GM19023 (cell line): ENCODE results near the gene SNX8.
"Not testable (repeated sequence)": the region's sequence is repeated elsewhere in the genome, so short reads cannot be mapped to it uniquely, and the experiment has no call there.

Experiments used
- ATAC-seq: cut with Tn5 transposase; IDR thresholded peaks from one replicate; pipeline ENCODE4 v1.9.1; 2021; ENCODE audit warnings: mild to moderate bottlenecking, moderate library complexity; ENCODE audit not compliant: unreplicated experiment

SNX8 gene

GRCh38 chr7:2314209-2314955, at the start of gene SNX8:
SNX8 (minus strand) TSS chr7:2314441; CDS start chr7:2314421, 20 bp downstream.
- peak; percentile 82 for ATAC-seq

- ATAC-seq = no peak
These were observed 48.3 kb upstream of the SNX8 start for GRCh38 chr7:2362385-2363088.

GRCh38 chr7:2360796-2361195, 46.6 kb upstream of the SNX8 start:
- ATAC-seq = no peak

GRCh38 chr7:2359610-2360009, 45.4 kb upstream of the SNX8 start:
- no peak for ATAC-seq

- no peak for ATAC-seq
These were observed 44.8 kb upstream of the SNX8 start for GRCh38 chr7:2358968-2359527.

- no peak for ATAC-seq
These were observed 43.3 kb upstream of the SNX8 start for GRCh38 chr7:2357571-2357970.

GRCh38 chr7:2357165-2357564, 42.9 kb upstream of the SNX8 start:
- ATAC-seq = no peak

- ATAC-seq = no peak
These were observed 41.4 kb upstream of the SNX8 start for GRCh38 chr7:2355705-2356008.

- ATAC-seq = peak; percentile 21
These were observed 40.9 kb upstream of the SNX8 start for GRCh38 chr7:2354939-2355704.

- ATAC-seq = peak; percentile 83
These were observed 40.1 kb upstream of the SNX8 start, which contains the start of gene EIF3B for GRCh38 chr7:2354186-2354938. EIF3B (plus strand) TSS chr7:2354827; CDS start chr7:2354922, 95 bp downstream.

GRCh38 chr7:2353936-2354185, 39.6 kb upstream of the SNX8 start:
- ATAC-seq = peak; percentile 59

GRCh38 chr7:2353113-2353935, 39.1 kb upstream of the SNX8 start:
- peak; percentile 1 for ATAC-seq

- ATAC-seq = no peak
These were observed 36.6 kb upstream of the SNX8 start for GRCh38 chr7:2350861-2351260.

- no peak for ATAC-seq
These were observed 35.8 kb upstream of the SNX8 start for GRCh38 chr7:2350055-2350454.

- ATAC-seq = peak; percentile 17
These were observed 33.3 kb upstream of the SNX8 start for GRCh38 chr7:2347351-2348063.

GRCh38 chr7:2336626-2337299, 22.5 kb upstream of the SNX8 start:
- no peak for ATAC-seq

- not testable (repeated sequence) for ATAC-seq
These were observed 18.5 kb upstream of the SNX8 start for GRCh38 chr7:2332606-2333231.

- no peak for ATAC-seq
These were observed 17.5 kb upstream of the SNX8 start for GRCh38 chr7:2331707-2332106.
